HG03571 (cell line): ENCODE data around the gene POLA1.

Source experiments
- ATAC-seq: cut with Tn5 transposase; IDR thresholded peaks from one replicate; pipeline ENCODE4 v1.9.1; 2021; ENCODE audit not compliant: unreplicated experiment

The POLA1 gene

GRCh38 chrX:24965372-24965771, 271.7 kb downstream of the POLA1 start:
- ATAC-seq = no peak

GRCh38 chrX:24969812-24970211, 276.1 kb downstream of the POLA1 start:
- no peak for ATAC-seq

- no peak for ATAC-seq
Observed at GRCh38 chrX:24979081-24979480, 285.4 kb downstream of the POLA1 start.

- no peak for ATAC-seq
Observed at GRCh38 chrX:24981030-24981429, 287.3 kb downstream of the POLA1 start.

GRCh38 chrX:24982306-24982965, 288.7 kb downstream of the POLA1 start:
- no peak for ATAC-seq

- no peak for ATAC-seq
Observed at GRCh38 chrX:24983931-24984330, 290.2 kb downstream of the POLA1 start.

- ATAC-seq = no peak
Observed at GRCh38 chrX:24985120-24985519, 291.4 kb downstream of the POLA1 start.

GRCh38 chrX:24987731-24988130, 294.0 kb downstream of the POLA1 start:
- ATAC-seq = no peak

- no peak for ATAC-seq
Observed at GRCh38 chrX:24988314-24988713, 294.6 kb downstream of the POLA1 start.

- ATAC-seq = no peak
Observed at GRCh38 chrX:24990535-24990934, 296.8 kb downstream of the POLA1 start.

GRCh38 chrX:24993879-24994278, 300.2 kb downstream of the POLA1 start:
- ATAC-seq = no peak

- ATAC-seq = no peak
Observed at GRCh38 chrX:24996096-24996709, 302.5 kb downstream of the POLA1 start.

- no peak for ATAC-seq
Observed at GRCh38 chrX:24999511-24999910, 305.8 kb downstream of the POLA1 start.

GRCh38 chrX:25001808-25002660, 308.3 kb downstream of the POLA1 start:
- ATAC-seq = no peak

GRCh38 chrX:25002661-25003020, 308.9 kb downstream of the POLA1 start:
- no peak for ATAC-seq

GRCh38 chrX:25003066-25003849, 309.5 kb downstream of the POLA1 start:
- no peak for ATAC-seq

- ATAC-seq = no peak
Observed at GRCh38 chrX:25004040-25004439, 310.3 kb downstream of the POLA1 start.

GRCh38 chrX:25004485-25005032, 310.8 kb downstream of the POLA1 start:
- no peak for ATAC-seq

- ATAC-seq = no peak
Observed at GRCh38 chrX:25005034-25005381, 311.3 kb downstream of the POLA1 start.

GRCh38 chrX:25005382-25006185, 311.9 kb downstream of the POLA1 start:
- no peak for ATAC-seq
